IMR-90 (cell line): ENCODE results near the gene RHOXF1. TPM values are rescaled to one million over a fixed set of nuclear protein-coding genes. Genes with fewer than 3 reads are reported as not detected.

Source experiments
- ATAC-seq: fragments of 200-7000 bp; cut with Tn5 transposase; 2 replicates; pipeline ENCODE4 v1.9.1; 2020; ENCODE audit warnings: low read depth, mild to moderate bottlenecking, moderate library complexity
- BruUV-seq: library from RNA; stranded (reverse); fragments of 400-500 nt; replicated peaks from 2 replicates; lab custom pipeline; 2021; lab: Mats Ljungman, UMichigan
- CTCF ChIA-PET: fragments of 300-600 bp; formaldehyde crosslinking; extraction: SDS; loops from one replicate; lab custom pipeline; 2021; ENCODE audit warnings: antibody characterized with exemption; lab: Yijun Ruan, JAX
- POLR2A ChIA-PET: fragments of 300-600 bp; sonication (Branson Sonifier 250); formaldehyde crosslinking; loops from one replicate; lab custom pipeline; 2022; ENCODE audit warnings: antibody characterized with exemption; ENCODE audit not compliant: unreplicated experiment; lab: Charles Lee
- DNase-seq: peaks from one replicate; pipeline ENCODE4 v3.0.0; 2013
- H2AFZ ChIP-seq: replicated peaks from 2 replicates; pipeline ENCODE3; 2013; ENCODE audit warnings: low read length, mild to moderate bottlenecking; ENCODE audit not compliant: poor library complexity
- H2AK5ac ChIP-seq: 2 replicates; pipeline ENCODE4 v1.6.1; 2013; ENCODE audit warnings: low read depth, low read length, inconsistent platforms
- H2AK9ac ChIP-seq: replicated peaks from 2 replicates; pipeline ENCODE3; 2013; ENCODE audit warnings: mild to moderate bottlenecking, low read depth, low read length, moderate library complexity; ENCODE audit not compliant: poor library complexity
- H2BK120ac ChIP-seq: 2 replicates; pipeline ENCODE4 v1.6.1; 2013; ENCODE audit warnings: low read depth, low read length, inconsistent platforms
- H2BK15ac ChIP-seq: 3 replicates; pipeline ENCODE4 v1.6.1; 2013; ENCODE audit warnings: low read depth, low read length, inconsistent platforms
- H2BK20ac ChIP-seq: 2 replicates; pipeline ENCODE4 v1.6.1; 2013; ENCODE audit warnings: low read depth, mild to moderate bottlenecking, inconsistent platforms, low read length, moderate library complexity
- H2BK5ac ChIP-seq: 2 replicates; pipeline ENCODE4 v1.6.1; 2013; ENCODE audit warnings: mild to moderate bottlenecking, low read depth, low read length, inconsistent platforms; ENCODE audit not compliant: poor library complexity, severe bottlenecking
- H3K14ac ChIP-seq: replicated peaks from 2 replicates; pipeline ENCODE4 v1.6.1; 2013; ENCODE audit warnings: low read depth, low read length, inconsistent platforms
- H3K18ac ChIP-seq: 2 replicates; pipeline ENCODE4 v1.6.1; 2013; ENCODE audit warnings: low read depth, low read length, control low read depth
- H3K23ac ChIP-seq: 2 replicates; pipeline ENCODE4 v1.6.1; 2013; ENCODE audit warnings: low read depth, low read length, inconsistent platforms
- H3K27ac ChIP-seq: 2 replicates; pipeline ENCODE4 v1.5.1; 2013; ENCODE audit warnings: mild to moderate bottlenecking, control low read depth, low read length; ENCODE audit not compliant: insufficient read depth
- H3K27me3 ChIP-seq: 2 replicates; pipeline ENCODE4 v1.6.1; 2013; ENCODE audit warnings: low read length; ENCODE audit not compliant: control insufficient read depth, insufficient read depth
- H3K36me3 ChIP-seq: 2 replicates; pipeline ENCODE4 v1.6.1; 2013; ENCODE audit warnings: low read length, mixed read lengths; ENCODE audit not compliant: control insufficient read depth, insufficient read depth
- H3K4ac ChIP-seq: 2 replicates; pipeline ENCODE4 v1.6.1; 2013; ENCODE audit warnings: low read depth, low read length, inconsistent platforms
- H3K4me1 ChIP-seq: 2 replicates; pipeline ENCODE4 v1.6.1; 2013; ENCODE audit warnings: low read length, mixed read lengths; ENCODE audit not compliant: control insufficient read depth, insufficient read depth
- H3K4me2 ChIP-seq: 2 replicates; pipeline ENCODE4 v1.6.1; 2013; ENCODE audit warnings: low read depth, mild to moderate bottlenecking, control low read depth, low read length, moderate library complexity
- H3K4me3 ChIP-seq: 2 replicates; pipeline ENCODE4 v1.5.1; 2013; ENCODE audit warnings: low read depth, mild to moderate bottlenecking, control low read depth, low read length, moderate library complexity; ENCODE audit not compliant: insufficient read depth
- H3K56ac ChIP-seq: 2 replicates; pipeline ENCODE4 v1.6.1; 2013; ENCODE audit warnings: low read length, inconsistent platforms; ENCODE audit not compliant: insufficient read depth; ENCODE audit errors: extremely low read depth
- H3K79me1 ChIP-seq, 2 experiments: 2 replicates each; pipeline ENCODE4 v1.6.1; 2013; ENCODE audit warnings: low read length in 2 of 2, inconsistent platforms in 1 of 2, low read depth in 1 of 2
- H3K9ac ChIP-seq: 2 replicates; pipeline ENCODE4 v1.6.1; 2013; ENCODE audit warnings: low read depth, low read length, control low read depth
- H3K9me1 ChIP-seq: 2 replicates; pipeline ENCODE4 v1.6.1; 2013; ENCODE audit warnings: low read length, inconsistent platforms; ENCODE audit not compliant: insufficient read depth
- H3K9me3 ChIP-seq: 2 replicates; pipeline ENCODE4 v1.6.1; 2013; ENCODE audit warnings: low read length; ENCODE audit not compliant: control insufficient read depth, insufficient read depth
- H4K20me1 ChIP-seq: 2 replicates; pipeline ENCODE4 v1.6.1; 2013; ENCODE audit warnings: low read length, inconsistent platforms; ENCODE audit not compliant: insufficient read depth
- H4K5ac ChIP-seq: 2 replicates; pipeline ENCODE4 v1.6.1; 2013; ENCODE audit warnings: mild to moderate bottlenecking, low read depth, low read length, control low read depth
- H4K8ac ChIP-seq, 2 experiments: 2 replicates each; pipeline ENCODE4 v1.6.1; 2013; ENCODE audit warnings: low read depth in 2 of 2, low read length in 2 of 2, control low read depth in 1 of 2, inconsistent platforms in 1 of 2
- H4K91ac ChIP-seq: 2 replicates; pipeline ENCODE4 v1.6.1; 2013; ENCODE audit warnings: low read depth, low read length, inconsistent platforms; ENCODE audit not compliant: insufficient read depth
- BHLHE40 ChIP-seq: fragments of 150-350 bp; IDR thresholded peaks from 2 replicates; pipeline ENCODE4 v1.6.1; 2016; ENCODE audit warnings: mild to moderate bottlenecking, low read depth, low read length
- CEBPB ChIP-seq: IDR thresholded peaks from 2 replicates; pipeline ENCODE4 v1.6.1; 2012; ENCODE audit warnings: low read depth, low read length, improper control_type of control experiment
- CHD1 ChIP-seq: IDR thresholded peaks from 2 replicates; pipeline ENCODE4 v1.6.1; 2012; ENCODE audit warnings: low read depth, low read length, improper control_type of control experiment
- FOS ChIP-seq: fragments of 150-350 bp; IDR thresholded peaks from 2 replicates; pipeline ENCODE4 v1.6.1; 2016; ENCODE audit warnings: low read depth, low read length
- MAFK ChIP-seq: IDR thresholded peaks from 2 replicates; pipeline ENCODE4 v1.6.1; 2012; ENCODE audit warnings: low read depth, low read length, improper control_type of control experiment
- MAZ ChIP-seq: IDR thresholded peaks from 2 replicates; pipeline ENCODE4 v1.6.1; 2012; ENCODE audit warnings: low read depth, mild to moderate bottlenecking, low read length, improper control_type of control experiment, moderate library complexity, borderline replicate concordance
- MXI1 ChIP-seq: IDR thresholded peaks from 2 replicates; pipeline ENCODE4 v1.6.1; 2012; ENCODE audit warnings: low read depth, mild to moderate bottlenecking, low read length, moderate library complexity, borderline replicate concordance
- NFE2L2 ChIP-seq: fragments of 150-350 bp; IDR thresholded peaks from 2 replicates; pipeline ENCODE4 v1.6.1; 2016; ENCODE audit warnings: low read depth, mild to moderate bottlenecking, low read length
- POLR2A ChIP-seq: IDR thresholded peaks from 2 replicates; pipeline ENCODE4 v1.6.1; 2012; ENCODE audit warnings: mild to moderate bottlenecking, low read depth, low read length
- RAD21 ChIP-seq: IDR thresholded peaks from 2 replicates; pipeline ENCODE4 v1.6.1; 2012; ENCODE audit warnings: low read length, improper control_type of control experiment
- RCOR1 ChIP-seq: IDR thresholded peaks from 2 replicates; pipeline ENCODE4 v1.6.1; 2012; ENCODE audit warnings: mild to moderate bottlenecking, low read length, improper control_type of control experiment; ENCODE audit not compliant: insufficient replicate concordance
- RFX5 ChIP-seq: IDR thresholded peaks from 2 replicates; pipeline ENCODE4 v1.8.0; 2012; ENCODE audit warnings: low read depth, mild to moderate bottlenecking, low read length, moderate library complexity
- SMC3 ChIP-seq: fragments of 150-350 bp; IDR thresholded peaks from 2 replicates; pipeline ENCODE4 v1.6.1; 2016; ENCODE audit warnings: low read depth, mild to moderate bottlenecking, antibody characterized with exemption, low read length, moderate library complexity
- WGBS, 2 experiments: methylation state at CpG; one replicate each; pipeline versions ENCODE4 v1.1.5 to v1.1.7; 2013; ENCODE audit warnings: missing lambda C conversion rate in 2 of 2; ENCODE audit not compliant: insufficient read length in 1 of 2; ENCODE audit errors: extremely low coverage in 2 of 2; 5-methylcytosine and 5-hydroxymethylcytosine counted together
- dilution Hi-C: fragments of 300-500 bp; cut with HindIII; formaldehyde crosslinking; loops from one replicate; pipeline ENCODE4 v1.14.3; 2018; ENCODE audit warnings: low sequenced_read_pairs; ENCODE audit not compliant: unreplicated experiment
- in situ Hi-C: fragments of 300-500 bp; cut with MboI; formaldehyde crosslinking; loops from 3 replicates; pipeline ENCODE4 v1.14.3; 2019; ENCODE audit warnings: low sequenced_read_pairs, inconsistent platforms, mixed read lengths
- intact Hi-C: fragments of 100-400 bp; cut with micrococcal nuclease; formaldehyde crosslinking; loops from 2 replicates; pipeline ENCODE4 v1.10.0; 2022
- polyA plus RNA-seq, 3 experiments: library from polyadenylated mRNA; depleted of rRNA; stranded (reverse); fragments of >200 nt; gene quantifications; 2 replicates each; pipeline ENCODE4 v1.2.3, GENCODE V29; 2012; ENCODE audit warnings: low replicate concordance in 1 of 3
- total RNA-seq: library from RNA; depleted of rRNA; stranded (reverse); fragments of >200 nt; gene quantifications from 2 replicates; pipeline ENCODE4 v1.2.3, GENCODE V29; 2012
- TF ChIP-seq, protein P1 (sequence below): fragments of 150-350 bp; IDR thresholded peaks from 2 replicates; pipeline ENCODE4 v1.6.1; 2017; ENCODE audit warnings: mild to moderate bottlenecking, antibody characterized with exemption, low read length, low read depth
- TF ChIP-seq, protein P2 (sequence below): fragments of 150-350 bp; IDR thresholded peaks from 2 replicates; pipeline ENCODE4 v1.6.1; 2016; ENCODE audit warnings: low read depth, mild to moderate bottlenecking, low read length, moderate library complexity, borderline replicate concordance
- TF ChIP-seq, protein P3 (sequence below): conservative IDR thresholded peaks from 2 replicates; pipeline ENCODE4 v1.5.1; 2012; ENCODE audit warnings: mild to moderate bottlenecking, low read depth, low read length, improper control_type of control experiment

The RHOXF1 gene
- total and polyA plus RNA-seq, 2 of the 4 experiments (the other 2 are of a cell fraction) = not detected

DNA sequence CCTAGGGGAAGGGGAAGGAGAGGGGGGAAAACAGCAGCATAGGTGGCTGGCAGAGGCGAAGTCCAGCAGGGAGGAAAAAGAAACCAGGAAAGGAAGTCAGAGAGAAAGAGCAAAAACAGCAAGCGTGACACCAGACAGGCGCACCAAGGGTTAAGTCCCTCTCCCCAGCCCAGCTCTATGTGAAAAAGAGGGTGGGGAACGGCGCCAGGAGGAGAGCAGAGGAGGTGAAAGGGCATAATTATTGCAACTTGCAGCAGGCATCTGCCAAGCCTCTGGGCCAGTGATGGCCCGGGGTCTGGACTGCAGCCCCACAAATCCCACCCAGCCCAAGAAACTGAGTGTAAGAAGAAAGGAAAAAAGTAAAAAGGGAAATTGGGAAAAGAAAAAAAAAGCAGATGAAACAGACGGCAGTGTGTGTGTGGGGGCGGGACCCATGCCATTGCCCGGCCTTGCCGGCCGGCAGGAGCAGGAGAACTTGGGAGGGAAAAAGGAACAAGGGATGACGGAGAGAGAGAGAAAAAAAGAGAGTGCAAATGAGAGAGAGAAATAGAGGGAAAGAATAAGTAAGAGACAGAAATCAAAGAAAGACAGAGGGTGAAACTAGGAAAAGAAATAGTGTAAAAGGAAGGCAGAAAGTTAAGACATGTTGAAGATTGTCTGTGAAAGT, 28.6 kb upstream of the RHOXF1 start:
- 50% methylated on average over 4 of the region's 12 CpGs; no CpG with 5 or more reads in 1 of the 2 experiments for WGBS, 2 experiments
- in situ Hi-C loops (loop anchor here (25.0 kb wide), 1 partner anchor 182 kb away; no protein-coding TSS in a partner anchor), intact Hi-C loops (no loop called here), dilution Hi-C loops (no loop called here)
- H3K4me3 ChIP-seq = no peak overlapping the region
- POLR2A ChIA-PET = no interaction called here
- H2AK5ac ChIP-seq = no peak overlapping the region
- no peak overlapping the region for H4K8ac ChIP-seq
- H3K4ac ChIP-seq = no peak overlapping the region
- no peak overlapping the region for H3K27ac ChIP-seq
- peak overlapping the region; percentile 21; the same call in 1 of the 2 replicates for H3K4me2 ChIP-seq
- H3K36me3 ChIP-seq = no peaks in the 10 kb centered on the region
- H3K79me1 ChIP-seq = no peaks in the 10 kb centered on the region
- H3K56ac ChIP-seq = no peak overlapping the region
- H3K9me3 ChIP-seq = peaks cover 7% of the 10 kb centered on the region
- H3K14ac ChIP-seq = no peak overlapping the region
- TF ChIP-seq, protein P1, sequence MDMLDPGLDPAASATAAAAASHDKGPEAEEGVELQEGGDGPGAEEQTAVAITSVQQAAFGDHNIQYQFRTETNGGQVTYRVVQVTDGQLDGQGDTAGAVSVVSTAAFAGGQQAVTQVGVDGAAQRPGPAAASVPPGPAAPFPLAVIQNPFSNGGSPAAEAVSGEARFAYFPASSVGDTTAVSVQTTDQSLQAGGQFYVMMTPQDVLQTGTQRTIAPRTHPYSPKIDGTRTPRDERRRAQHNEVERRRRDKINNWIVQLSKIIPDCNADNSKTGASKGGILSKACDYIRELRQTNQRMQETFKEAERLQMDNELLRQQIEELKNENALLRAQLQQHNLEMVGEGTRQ = no peak
- no peak for TF ChIP-seq FOS
- no peak for TF ChIP-seq NFE2L2
- TF ChIP-seq RFX5 = no peak
- no peak for TF ChIP-seq CHD1
- TF ChIP-seq SMC3 = no peak
- no peak for TF ChIP-seq BHLHE40
- no peak for TF ChIP-seq MAZ
- TF ChIP-seq, protein P2, sequence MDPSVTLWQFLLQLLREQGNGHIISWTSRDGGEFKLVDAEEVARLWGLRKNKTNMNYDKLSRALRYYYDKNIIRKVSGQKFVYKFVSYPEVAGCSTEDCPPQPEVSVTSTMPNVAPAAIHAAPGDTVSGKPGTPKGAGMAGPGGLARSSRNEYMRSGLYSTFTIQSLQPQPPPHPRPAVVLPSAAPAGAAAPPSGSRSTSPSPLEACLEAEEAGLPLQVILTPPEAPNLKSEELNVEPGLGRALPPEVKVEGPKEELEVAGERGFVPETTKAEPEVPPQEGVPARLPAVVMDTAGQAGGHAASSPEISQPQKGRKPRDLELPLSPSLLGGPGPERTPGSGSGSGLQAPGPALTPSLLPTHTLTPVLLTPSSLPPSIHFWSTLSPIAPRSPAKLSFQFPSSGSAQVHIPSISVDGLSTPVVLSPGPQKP = no peak
- no peak for TF ChIP-seq RCOR1
- TF ChIP-seq, protein P3, sequence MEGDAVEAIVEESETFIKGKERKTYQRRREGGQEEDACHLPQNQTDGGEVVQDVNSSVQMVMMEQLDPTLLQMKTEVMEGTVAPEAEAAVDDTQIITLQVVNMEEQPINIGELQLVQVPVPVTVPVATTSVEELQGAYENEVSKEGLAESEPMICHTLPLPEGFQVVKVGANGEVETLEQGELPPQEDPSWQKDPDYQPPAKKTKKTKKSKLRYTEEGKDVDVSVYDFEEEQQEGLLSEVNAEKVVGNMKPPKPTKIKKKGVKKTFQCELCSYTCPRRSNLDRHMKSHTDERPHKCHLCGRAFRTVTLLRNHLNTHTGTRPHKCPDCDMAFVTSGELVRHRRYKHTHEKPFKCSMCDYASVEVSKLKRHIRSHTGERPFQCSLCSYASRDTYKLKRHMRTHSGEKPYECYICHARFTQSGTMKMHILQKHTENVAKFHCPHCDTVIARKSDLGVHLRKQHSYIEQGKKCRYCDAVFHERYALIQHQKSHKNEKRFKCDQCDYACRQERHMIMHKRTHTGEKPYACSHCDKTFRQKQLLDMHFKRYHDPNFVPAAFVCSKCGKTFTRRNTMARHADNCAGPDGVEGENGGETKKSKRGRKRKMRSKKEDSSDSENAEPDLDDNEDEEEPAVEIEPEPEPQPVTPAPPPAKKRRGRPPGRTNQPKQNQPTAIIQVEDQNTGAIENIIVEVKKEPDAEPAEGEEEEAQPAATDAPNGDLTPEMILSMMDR = no peak
- TF ChIP-seq CEBPB = no peak
- no peak for TF ChIP-seq MAFK
- TF ChIP-seq RAD21 = no peak
- no peak for TF ChIP-seq MXI1
- no peak for TF ChIP-seq POLR2A
- no peak overlapping the region for H2BK120ac ChIP-seq
- no peak overlapping the region for H2BK15ac ChIP-seq
- no peak overlapping the region for H3K23ac ChIP-seq
- no peak for DNase-seq
- BruUV-seq = no TSS peak
- peaks cover 2% of the 10 kb centered on the region for H3K27me3 ChIP-seq
- CTCF ChIA-PET = no interaction called here
- no peak for ATAC-seq
- H2BK20ac ChIP-seq = no peak overlapping the region
- H2AFZ ChIP-seq = no peak overlapping the region
- H4K20me1 ChIP-seq = no peaks in the 10 kb centered on the region
- H3K18ac ChIP-seq = no peak overlapping the region
- H2BK5ac ChIP-seq = no peak overlapping the region
- no peak overlapping the region for H4K91ac ChIP-seq
- no peaks in the 10 kb centered on the region for H3K4me1 ChIP-seq
- H2AK9ac ChIP-seq = no peak overlapping the region
- no peak overlapping the region for H4K5ac ChIP-seq
- no peak overlapping the region for H3K9ac ChIP-seq
- H3K9me1 ChIP-seq = no peaks in the 10 kb centered on the region
